Dendritic cell treated with granulocyte-macrophage colony-stimulating factor and Interleukin-4, amounts not matched to agents 40 ng/mL and 50 ng/mL, for 4 days (primary cell): Measurements from ENCODE around the gene ATP4B.

Source experiments
- H3K27ac Mint-ChIP-seq: one replicate; pipeline ENCODE4 v1.8.0; 2022; ENCODE audit warnings: mild to moderate bottlenecking, mixed read lengths
- H3K27me3 Mint-ChIP-seq: one replicate; pipeline ENCODE4 v1.8.0; 2022; ENCODE audit warnings: mild to moderate bottlenecking, mixed read lengths
- H3K36me3 Mint-ChIP-seq: one replicate; pipeline ENCODE4 v1.8.0; 2022; ENCODE audit warnings: low read depth, mixed read lengths
- H3K4me1 Mint-ChIP-seq: one replicate; pipeline ENCODE4 v1.8.0; 2022; ENCODE audit warnings: low read depth, mixed read lengths
- H3K4me3 Mint-ChIP-seq: one replicate; pipeline ENCODE4 v1.8.0; 2022; ENCODE audit warnings: mild to moderate bottlenecking, moderate library complexity, mixed read lengths
- H3K9me3 Mint-ChIP-seq: one replicate; pipeline ENCODE4 v1.8.0; 2022; ENCODE audit warnings: mixed read lengths
- intact Hi-C: fragments of 100-400 bp; cut with micrococcal nuclease; formaldehyde crosslinking; loops from one replicate; pipeline ENCODE4 v1.15.0; 2022

The ATP4B gene

GRCh38 chr13:113664751-113665596, 7.0 kb upstream of the ATP4B start:
- no peak overlapping the region for H3K27ac Mint-ChIP-seq
- intact Hi-C loops = no loop called here
- no peaks in the 10 kb centered on the region for H3K36me3 Mint-ChIP-seq
- H3K9me3 Mint-ChIP-seq = peaks cover 23% of the 10 kb centered on the region
- H3K4me1 Mint-ChIP-seq = no peaks in the 10 kb centered on the region
- peaks cover 7% of the 10 kb centered on the region for H3K27me3 Mint-ChIP-seq
- H3K4me3 Mint-ChIP-seq = no peak overlapping the region

GRCh38 chr13:113663934-113664333, 5.9 kb upstream of the ATP4B start:
- intact Hi-C loops = no loop called here
- Mint-ChIP-seq H3K27ac (no peak overlapping the region), H3K4me3 (no peak overlapping the region), H3K4me1 (no peaks in the 10 kb centered on the region), H3K9me3 (peaks cover 24% of the 10 kb centered on the region), H3K27me3 (peaks cover 7% of the 10 kb centered on the region), H3K36me3 (no peaks in the 10 kb centered on the region)

- H3K9me3 Mint-ChIP-seq = peaks cover 24% of the 10 kb centered on the region
- H3K27me3 Mint-ChIP-seq = peaks cover 9% of the 10 kb centered on the region
Measured at GRCh38 chr13:113661509-113661908, 3.5 kb upstream of the ATP4B start.

GRCh38 chr13:113660066-113660465, 2.1 kb upstream of the ATP4B start:
- no peak overlapping the region for H3K27ac Mint-ChIP-seq
- intact Hi-C loops = no loop called here
- H3K4me3 Mint-ChIP-seq = no peak overlapping the region
- peaks cover 24% of the 10 kb centered on the region for H3K9me3 Mint-ChIP-seq
- H3K36me3 Mint-ChIP-seq = no peaks in the 10 kb centered on the region
- no peaks in the 10 kb centered on the region for H3K4me1 Mint-ChIP-seq
- H3K27me3 Mint-ChIP-seq = peaks cover 9% of the 10 kb centered on the region

More at GRCh38 chr13:113661509-113661908, 3.5 kb upstream of the ATP4B start:
- intact Hi-C loops = no loop called here
- H3K27ac Mint-ChIP-seq = no peak overlapping the region
- no peaks in the 10 kb centered on the region for H3K36me3 Mint-ChIP-seq
- no peaks in the 10 kb centered on the region for H3K4me1 Mint-ChIP-seq
- no peak overlapping the region for H3K4me3 Mint-ChIP-seq

- intact Hi-C loops = no loop called here
- Mint-ChIP-seq H3K4me1 (no peaks in the 10 kb centered on the region), H3K27me3 (peaks cover 6% of the 10 kb centered on the region)
Measured at GRCh38 chr13:113659337-113659736, 1.3 kb upstream of the ATP4B start.

GRCh38 chr13:113658836-113659235, 838 bp upstream of the ATP4B start:
- H3K4me1 Mint-ChIP-seq = no peaks in the 10 kb centered on the region
- peaks cover 4% of the 10 kb centered on the region for H3K27me3 Mint-ChIP-seq
- H3K9me3 Mint-ChIP-seq = peaks cover 24% of the 10 kb centered on the region
- no peak overlapping the region for H3K27ac Mint-ChIP-seq
- intact Hi-C loops = no loop called here
- no peak overlapping the region for H3K4me3 Mint-ChIP-seq
- no peaks in the 10 kb centered on the region for H3K36me3 Mint-ChIP-seq

More at GRCh38 chr13:113659337-113659736, 1.3 kb upstream of the ATP4B start:
- Mint-ChIP-seq H3K4me3 (no peak overlapping the region), H3K36me3 (no peaks in the 10 kb centered on the region), H3K9me3 (peaks cover 24% of the 10 kb centered on the region), H3K27ac (no peak overlapping the region)

GRCh38 chr13:113656831-113657671, 947 bp downstream of the ATP4B start:
- intact Hi-C loops = no loop called here
- H3K36me3 Mint-ChIP-seq = no peaks in the 10 kb centered on the region
- H3K4me3 Mint-ChIP-seq = no peak overlapping the region
- H3K27ac Mint-ChIP-seq = no peak overlapping the region
- H3K27me3 Mint-ChIP-seq = peaks cover 6% of the 10 kb centered on the region
- H3K9me3 Mint-ChIP-seq = peaks cover 21% of the 10 kb centered on the region
- H3K4me1 Mint-ChIP-seq = no peaks in the 10 kb centered on the region

- Mint-ChIP-seq H3K4me1 (no peaks in the 10 kb centered on the region), H3K4me3 (no peak overlapping the region), H3K36me3 (no peaks in the 10 kb centered on the region), H3K27ac (no peak overlapping the region), H3K9me3 (peaks cover 12% of the 10 kb centered on the region), H3K27me3 (peaks cover 6% of the 10 kb centered on the region)
- intact Hi-C loops = no loop called here
Measured at GRCh38 chr13:113656003-113656588, 1.9 kb downstream of the ATP4B start.

- Mint-ChIP-seq H3K27me3 (peaks cover 4% of the 10 kb centered on the region), H3K36me3 (no peaks in the 10 kb centered on the region), H3K27ac (no peak overlapping the region)
Measured at GRCh38 chr13:113655346-113656002, 2.5 kb downstream of the ATP4B start.

GRCh38 chr13:113654591-113655345, 3.2 kb downstream of the ATP4B start:
- H3K9me3 Mint-ChIP-seq = no peaks in the 10 kb centered on the region
- H3K27ac Mint-ChIP-seq = no peak overlapping the region
- H3K4me3 Mint-ChIP-seq = no peak overlapping the region
- no peaks in the 10 kb centered on the region for H3K4me1 Mint-ChIP-seq
- peaks cover 4% of the 10 kb centered on the region for H3K27me3 Mint-ChIP-seq
- intact Hi-C loops = no loop called here
- no peaks in the 10 kb centered on the region for H3K36me3 Mint-ChIP-seq

More at GRCh38 chr13:113655346-113656002, 2.5 kb downstream of the ATP4B start:
- Mint-ChIP-seq H3K4me1 (no peaks in the 10 kb centered on the region), H3K9me3 (peaks cover 6% of the 10 kb centered on the region), H3K4me3 (no peak overlapping the region)
- intact Hi-C loops = no loop called here

GRCh38 chr13:113654175-113654560, 3.8 kb downstream of the ATP4B start:
- Mint-ChIP-seq H3K9me3 (no peaks in the 10 kb centered on the region), H3K27me3 (peaks cover 4% of the 10 kb centered on the region), H3K4me3 (no peak overlapping the region), H3K4me1 (no peaks in the 10 kb centered on the region), H3K27ac (no peak overlapping the region), H3K36me3 (no peaks in the 10 kb centered on the region)
- intact Hi-C loops = no loop called here

- H3K9me3 Mint-ChIP-seq = no peaks in the 10 kb centered on the region
- intact Hi-C loops = no loop called here
- H3K4me3 Mint-ChIP-seq = no peak overlapping the region
Measured at GRCh38 chr13:113653264-113654174, 4.5 kb downstream of the ATP4B start.

More at GRCh38 chr13:113653264-113654174, 4.5 kb downstream of the ATP4B start:
- peaks cover 4% of the 10 kb centered on the region for H3K27me3 Mint-ChIP-seq
- no peaks in the 10 kb centered on the region for H3K36me3 Mint-ChIP-seq
- no peaks in the 10 kb centered on the region for H3K4me1 Mint-ChIP-seq
- no peak overlapping the region for H3K27ac Mint-ChIP-seq
